GM18520 (cell line): Measurements from ENCODE around the gene MEOX2.

Experiments
- ATAC-seq: cut with Tn5 transposase; IDR thresholded peaks from one replicate; pipeline ENCODE4 v1.9.1; 2021; ENCODE audit not compliant: unreplicated experiment

Gene MEOX2

DNA sequence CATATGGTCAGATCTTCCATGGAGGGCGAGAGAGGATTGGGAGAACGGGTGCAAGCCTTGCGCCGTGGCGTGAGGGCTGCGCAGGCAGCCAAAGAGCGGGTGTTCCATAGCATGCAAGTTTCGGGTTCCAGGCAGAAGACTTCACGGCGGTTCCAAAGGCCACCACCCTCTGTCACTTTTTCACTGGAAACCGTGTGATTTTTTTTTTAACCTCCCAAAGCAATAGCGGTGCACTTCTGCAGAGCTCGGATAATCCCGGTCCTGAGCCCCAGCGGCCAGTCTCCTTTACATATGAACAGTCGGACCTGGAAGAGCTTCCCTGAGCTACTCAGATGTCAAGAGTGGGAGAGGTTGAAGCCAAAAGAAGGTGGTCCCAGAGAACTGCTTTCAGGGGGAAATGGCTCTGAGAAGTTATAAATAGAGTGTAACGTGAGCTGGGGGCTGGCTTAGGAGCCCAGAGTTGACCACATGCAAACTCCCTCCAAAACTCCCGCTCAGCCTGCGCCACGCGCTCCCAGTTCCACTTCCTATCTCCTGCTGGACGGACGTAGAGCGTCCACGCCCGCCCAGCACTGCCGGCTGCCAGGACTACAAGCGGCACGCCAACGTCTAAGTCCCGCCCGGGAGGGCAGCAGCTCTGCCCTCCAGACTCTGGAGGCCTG is at the start of gene MEOX2:
Gene MEOX2 (minus strand): TSS at position 389 of the 662 bp plus-strand sequence. CDS start 281 bp downstream, at position 108.
- no peak for ATAC-seq

DNA sequence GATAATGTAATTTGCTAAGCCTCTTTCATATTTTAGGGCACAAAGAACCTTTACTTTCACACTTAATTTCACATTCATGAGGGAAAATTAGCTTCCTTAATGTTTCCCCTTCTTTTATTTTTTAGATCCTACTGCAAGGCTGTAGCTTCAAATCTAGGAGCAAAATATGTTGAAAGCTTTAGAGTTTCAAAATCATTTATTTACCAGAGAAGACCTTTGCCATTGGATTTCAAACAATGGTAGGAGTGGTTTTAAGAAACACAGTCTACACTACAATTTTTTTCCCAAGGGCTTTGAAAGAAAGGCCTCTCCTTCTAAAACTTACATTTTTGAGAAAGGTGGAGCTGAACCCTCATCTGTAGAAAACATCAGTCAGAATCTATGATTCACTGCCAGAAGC is 43.3 kb upstream of the MEOX2 start:
- no peak for ATAC-seq

DNA sequence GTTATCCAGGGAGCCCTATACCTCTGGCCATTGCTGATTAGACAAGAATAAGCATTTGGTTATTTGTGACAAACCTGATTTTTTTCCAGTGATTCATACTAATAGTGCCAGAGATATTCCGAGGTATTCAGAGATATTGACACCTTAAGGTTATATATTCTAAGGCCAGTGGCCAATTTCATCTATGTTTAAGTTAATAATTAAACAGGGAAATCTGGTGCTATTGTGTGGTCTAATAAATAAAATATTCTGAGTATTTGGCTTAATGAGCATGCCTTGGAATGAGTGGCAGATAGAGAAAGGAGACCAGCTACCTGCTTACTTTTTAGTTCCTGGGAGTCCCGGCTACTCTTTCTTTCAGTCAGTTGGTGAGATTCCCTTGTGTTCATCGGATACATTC is 38.6 kb upstream of the MEOX2 start:
- no peak for ATAC-seq

DNA sequence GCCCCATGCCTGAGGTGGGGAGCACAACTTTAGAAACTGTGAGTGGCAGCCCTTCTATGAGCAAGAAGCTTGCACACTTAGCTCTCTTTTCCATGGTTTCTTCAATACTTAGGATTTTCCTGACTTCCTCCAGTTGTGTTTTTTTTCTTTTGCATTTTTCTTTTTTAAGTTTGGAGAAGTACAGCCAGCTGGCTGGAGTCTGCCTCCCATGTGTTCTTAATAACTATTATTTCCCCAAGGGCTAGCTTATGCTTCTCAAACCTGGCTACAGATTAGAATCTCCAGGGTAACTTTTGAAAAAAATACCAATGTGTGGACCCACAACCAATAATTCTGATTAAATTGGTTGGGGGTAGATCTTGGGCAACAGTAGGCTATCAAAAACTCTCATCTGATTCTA is 37.4 kb upstream of the MEOX2 start:
- ATAC-seq: no peak

DNA sequence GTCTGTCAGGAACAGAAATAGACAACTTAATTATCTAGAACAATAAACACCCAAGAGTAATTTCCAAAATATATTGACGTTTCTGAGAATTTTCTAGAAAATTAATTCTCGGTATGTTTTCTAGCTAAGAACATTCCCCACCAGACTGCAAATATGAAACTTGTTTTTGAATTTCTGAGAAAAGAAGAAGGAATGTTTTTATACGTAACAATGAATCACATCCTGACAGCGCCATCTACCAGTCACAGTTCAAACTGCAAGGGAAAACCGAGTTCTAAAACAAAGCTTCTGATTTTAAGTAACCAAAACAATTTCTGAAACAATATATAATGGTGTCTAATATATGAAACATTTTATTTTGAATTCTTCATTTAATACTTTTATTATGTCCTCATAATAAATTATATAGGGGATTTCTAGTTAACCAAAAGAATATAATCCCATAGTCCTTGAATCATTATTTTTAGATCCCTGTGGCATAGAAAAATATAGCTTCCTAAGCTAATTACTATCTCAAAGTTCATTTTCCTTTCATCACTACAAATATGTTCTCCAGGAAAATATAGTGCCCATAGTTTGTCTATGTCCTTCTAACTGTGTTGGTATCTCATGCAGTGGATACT is 34.5 kb upstream of the MEOX2 start:
- ATAC-seq: no peak

DNA sequence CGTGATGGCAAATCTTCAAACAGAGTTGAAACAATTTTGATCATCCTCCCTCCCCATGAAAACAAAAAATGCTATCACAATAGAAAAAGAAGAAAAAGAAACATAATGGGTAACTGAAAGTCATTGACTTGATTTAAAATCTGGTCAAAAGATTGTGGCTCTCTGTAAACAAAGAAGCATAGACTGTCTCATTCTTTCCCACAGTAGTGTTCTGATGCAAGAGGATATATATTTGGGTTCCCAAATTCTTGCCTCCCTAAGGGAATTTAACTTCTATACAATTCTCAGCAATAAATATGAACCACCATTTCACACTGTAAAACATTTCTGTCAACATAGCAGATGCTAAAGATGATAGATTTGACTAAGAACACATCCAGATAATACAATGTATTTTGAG is 32.8 kb upstream of the MEOX2 start:
- no peak for ATAC-seq

DNA sequence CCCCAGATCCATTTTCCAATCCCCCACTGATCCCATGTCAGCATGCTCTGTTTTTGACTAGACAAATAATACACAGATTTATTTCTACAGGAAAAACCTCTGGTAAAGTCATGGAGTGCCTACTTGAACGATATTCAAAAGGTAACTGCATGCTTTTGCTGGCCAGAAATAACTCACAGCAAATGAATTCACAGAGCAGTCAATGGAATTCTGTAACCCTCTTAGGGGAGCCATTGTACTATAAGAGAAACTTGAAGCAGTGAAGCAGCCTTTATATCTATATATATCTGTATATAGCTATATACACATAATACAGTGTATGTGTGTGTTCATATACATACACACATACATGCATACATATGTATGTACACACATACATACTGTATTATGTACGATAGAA is 29.0 kb upstream of the MEOX2 start:
- no peak for ATAC-seq

DNA sequence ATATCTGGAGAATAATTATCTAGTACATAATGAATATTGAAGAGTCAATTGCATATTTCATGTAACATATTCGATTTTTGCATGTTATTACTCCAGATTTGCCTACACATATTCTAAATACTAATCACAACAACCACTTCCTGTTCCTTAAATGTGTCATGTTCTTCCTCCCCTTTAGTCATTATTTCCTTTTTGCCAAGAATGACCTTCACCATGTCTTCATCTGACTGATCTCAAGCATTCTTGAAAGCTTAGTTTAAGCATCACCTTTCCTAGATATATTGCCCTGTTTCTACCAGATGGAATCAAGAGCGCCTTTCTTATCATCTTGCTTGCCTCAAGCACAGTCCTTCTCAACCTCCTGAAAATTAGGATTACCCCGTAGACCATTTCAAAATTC is 23.5 kb upstream of the MEOX2 start:
- ATAC-seq: no peak

DNA sequence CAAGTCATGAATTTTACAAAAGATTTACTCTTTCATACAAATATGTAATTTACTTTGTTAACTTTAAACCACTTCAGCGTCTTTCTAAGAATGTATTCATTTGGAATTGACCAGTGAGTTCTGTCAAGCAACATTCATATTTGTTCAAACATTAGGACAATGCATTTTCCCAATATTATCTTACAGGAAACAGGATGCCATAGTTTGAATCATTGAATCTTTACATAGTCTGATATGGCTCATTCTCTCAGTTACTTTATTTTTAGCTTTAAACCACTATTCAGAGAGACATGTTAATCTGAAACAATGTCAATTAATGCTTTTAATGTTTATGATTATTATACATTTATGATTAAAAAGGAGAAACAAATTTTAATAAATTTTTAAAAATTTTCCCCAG is 21.1 kb upstream of the MEOX2 start:
- ATAC-seq: no peak

DNA sequence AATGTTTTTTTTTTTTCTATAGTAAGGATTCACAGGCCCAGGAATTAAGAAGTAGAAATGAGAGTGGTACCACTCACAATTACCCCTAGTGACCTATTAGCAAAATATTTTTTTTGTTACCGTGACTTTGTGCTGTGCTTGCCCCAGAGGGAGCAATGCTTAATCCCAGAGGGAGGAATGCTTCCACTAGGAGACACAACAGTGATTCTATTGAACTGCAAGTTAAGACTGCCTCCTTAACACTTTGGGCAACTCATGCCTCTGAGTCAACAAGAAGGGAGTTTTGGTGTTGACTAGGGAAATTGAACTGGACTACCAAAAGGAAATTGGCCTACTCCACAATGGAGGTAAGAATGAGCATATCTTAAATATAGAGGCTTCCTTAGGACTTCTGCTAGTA is 17.2 kb upstream of the MEOX2 start:
- ATAC-seq: no peak

DNA sequence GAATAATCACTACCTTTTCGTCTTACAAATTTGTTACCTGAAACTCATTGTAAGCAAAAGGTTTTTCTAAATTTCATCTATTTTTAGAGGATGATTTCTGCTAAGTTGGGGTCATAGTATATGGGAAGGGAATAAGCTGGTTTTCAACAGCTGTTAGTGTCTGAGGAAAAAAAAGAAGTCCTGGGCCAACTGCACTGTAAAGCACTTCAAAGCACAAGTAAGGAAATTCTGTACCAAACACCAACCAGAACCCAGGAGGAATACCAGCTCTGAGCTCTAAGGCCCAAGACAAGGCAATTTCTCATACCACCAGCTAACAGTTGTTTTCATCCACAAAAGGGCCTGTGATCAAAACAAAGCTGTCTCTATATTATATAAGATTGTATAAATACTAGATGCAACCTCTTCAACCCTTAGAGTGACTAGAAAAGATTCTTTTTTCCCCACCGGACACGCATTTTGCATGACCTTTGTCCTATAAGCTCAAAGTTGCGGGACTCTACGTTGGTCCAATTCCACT is 6.1 kb upstream of the MEOX2 start:
- no peak for ATAC-seq

DNA sequence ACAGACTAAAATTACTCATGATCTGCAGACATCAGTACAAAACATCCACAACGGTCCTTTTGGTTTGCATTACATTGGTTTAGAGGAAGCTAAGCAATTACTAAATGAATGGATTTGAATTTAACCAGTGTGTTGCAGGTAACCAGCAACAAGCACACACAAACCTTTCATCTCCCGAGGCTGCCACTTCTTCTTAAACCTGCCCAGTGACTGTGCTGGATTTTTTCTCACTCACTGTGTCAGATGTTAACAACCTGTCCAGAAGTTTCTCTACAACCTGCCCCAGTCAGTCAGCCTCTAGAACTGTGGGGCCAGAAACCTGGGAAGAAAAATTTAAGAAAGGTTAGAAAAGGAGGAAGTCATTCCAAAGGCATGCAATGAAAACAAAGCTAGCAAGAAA is 2.4 kb upstream of the MEOX2 start:
- ATAC-seq: no peak

DNA sequence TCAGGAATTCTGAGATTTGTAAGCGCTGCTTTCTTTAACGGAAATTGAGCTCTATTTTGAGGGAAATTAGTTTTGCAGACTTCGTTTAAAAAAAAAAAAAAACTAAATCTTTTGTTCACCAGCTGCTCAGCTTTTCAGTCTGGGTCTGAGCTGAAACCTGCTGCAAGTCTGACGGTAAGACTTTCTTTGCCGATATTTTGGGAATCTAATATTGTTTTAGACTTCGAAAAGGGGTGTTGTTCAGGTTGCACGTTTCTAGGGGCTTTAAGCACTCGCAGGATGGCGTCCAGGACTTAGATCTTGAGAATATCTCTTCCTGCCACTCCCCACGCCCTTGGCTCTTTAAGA is 1.8 kb upstream of the MEOX2 start:
- no peak for ATAC-seq

DNA sequence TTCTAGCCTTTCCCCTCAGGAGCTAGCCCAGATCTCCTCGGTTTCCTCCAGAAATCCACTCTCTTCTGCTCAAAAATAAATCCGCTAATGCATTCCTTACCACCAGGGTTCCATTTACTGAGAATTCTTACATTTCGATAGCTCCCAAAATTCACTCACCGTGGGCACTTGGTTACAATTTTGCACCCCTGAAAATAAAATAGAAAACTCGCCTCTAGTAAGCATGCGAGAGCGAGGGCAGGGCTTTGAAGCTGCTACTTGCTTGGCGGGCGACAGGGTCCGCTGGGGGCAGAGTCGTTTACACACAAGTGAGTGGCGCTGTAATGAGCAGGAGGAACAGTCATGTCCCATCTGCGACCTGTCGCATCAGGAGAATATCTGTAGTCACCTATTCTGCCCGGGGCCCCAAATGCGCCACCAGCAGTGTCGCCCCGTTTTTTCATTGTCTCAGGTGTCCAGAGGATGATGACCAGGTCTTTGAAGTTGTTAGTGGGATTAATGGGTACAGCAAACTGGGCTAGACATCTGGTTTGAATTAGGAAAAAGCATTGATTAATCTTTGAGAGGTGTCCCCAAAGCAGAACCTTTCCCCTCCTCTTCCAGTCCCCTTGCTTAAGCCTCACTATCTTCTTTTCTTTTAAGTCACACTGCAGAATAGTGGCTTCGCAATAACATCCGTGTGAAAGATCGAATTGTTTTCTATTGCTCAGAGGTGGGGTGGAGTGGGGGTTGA is 1.2 kb upstream of the MEOX2 start:
- ATAC-seq: no peak

DNA sequence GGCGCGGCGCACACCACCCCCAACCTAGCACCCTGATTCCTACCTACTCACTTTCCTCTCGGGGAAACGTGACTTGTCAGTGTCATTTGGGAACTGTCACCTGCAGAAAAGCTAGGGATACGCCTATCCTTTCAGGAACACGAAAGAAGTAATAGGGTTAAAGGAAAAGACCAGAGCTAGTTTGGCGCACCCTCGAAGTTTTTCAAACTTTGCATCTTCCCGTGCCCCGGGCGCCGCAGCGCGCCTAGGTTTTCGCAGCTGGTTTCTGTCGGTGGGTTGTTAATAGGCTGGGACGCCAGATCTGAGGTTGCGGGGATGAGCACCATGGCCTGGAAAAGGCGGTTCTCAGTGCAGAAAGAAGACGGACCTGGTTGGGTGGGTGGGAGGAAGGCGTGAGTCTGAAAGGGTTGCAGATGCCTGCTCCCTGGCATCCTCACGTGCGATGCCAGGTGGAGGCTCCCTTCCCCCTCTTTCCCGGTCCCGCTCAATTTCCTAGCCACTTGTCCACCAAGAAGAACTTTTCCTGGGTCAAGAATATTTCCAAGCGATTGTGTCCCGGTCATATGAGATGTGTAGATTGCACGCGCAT is 568 bp upstream of the MEOX2 start:
- ATAC-seq: no peak

DNA sequence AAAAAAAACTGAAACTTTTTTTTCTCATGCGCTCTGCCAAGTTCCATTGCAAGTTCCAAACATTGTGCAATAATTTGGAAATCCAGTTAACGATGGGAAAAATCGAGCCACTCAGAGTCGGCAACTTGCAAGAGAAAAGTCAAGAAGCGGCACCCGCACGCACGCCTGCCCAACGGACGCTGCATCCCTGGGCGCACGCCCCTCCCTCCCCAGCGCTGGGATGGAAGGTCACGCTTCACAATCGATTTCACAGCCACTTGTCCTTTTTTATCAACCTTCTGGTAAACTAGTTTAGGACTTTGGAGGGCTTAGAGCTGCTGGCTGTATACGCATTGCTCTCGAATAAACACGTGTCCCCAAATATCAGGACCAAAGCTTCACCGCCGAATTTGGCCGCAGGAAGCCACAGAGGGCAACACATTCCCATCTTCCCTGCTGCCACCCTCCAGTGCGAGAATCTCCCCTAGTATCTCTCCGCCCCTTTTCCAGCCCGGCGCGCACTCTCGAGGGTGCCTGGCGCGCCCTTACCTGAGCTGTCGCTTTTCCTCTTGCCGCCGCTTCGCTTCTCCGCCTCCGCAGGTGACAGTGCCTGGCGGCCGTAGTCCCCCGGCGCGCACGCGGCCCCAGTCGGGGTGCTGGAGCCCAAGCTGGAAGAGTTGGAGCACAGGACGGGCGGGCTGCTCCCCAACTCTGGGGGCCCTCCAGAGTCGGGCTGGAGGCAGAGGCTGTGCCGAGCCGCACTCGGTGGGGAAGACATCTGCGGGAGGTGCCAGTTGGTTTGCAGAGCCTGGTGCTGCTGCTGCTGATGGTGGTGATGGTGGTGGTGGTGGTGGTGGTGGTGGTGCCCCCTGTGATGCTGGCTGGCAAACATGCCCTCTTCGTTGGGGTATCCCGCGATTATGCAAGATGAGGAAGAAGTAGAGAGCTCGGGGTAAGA is 857 bp downstream of the MEOX2 start:
- ATAC-seq: no peak

DNA sequence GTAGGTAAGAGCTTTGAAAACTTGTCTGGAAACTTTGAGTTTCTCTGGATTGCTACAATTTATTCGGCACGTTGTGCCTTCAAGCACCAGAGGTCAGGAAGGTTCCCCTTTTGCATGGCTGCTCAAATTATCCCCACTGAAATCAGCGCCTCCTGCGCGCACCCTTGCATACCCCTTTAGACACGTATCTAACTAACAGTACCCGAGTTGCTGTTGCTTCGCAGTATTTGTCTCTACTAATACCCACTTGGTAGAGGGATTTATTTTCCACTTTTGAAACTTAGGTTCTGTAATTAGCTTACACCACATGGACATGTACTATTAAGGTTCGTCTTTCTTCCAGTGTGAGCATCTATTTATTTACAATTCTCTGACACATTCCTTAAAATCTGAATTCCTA is 1.6 kb downstream of the MEOX2 start:
- no peak for ATAC-seq

DNA sequence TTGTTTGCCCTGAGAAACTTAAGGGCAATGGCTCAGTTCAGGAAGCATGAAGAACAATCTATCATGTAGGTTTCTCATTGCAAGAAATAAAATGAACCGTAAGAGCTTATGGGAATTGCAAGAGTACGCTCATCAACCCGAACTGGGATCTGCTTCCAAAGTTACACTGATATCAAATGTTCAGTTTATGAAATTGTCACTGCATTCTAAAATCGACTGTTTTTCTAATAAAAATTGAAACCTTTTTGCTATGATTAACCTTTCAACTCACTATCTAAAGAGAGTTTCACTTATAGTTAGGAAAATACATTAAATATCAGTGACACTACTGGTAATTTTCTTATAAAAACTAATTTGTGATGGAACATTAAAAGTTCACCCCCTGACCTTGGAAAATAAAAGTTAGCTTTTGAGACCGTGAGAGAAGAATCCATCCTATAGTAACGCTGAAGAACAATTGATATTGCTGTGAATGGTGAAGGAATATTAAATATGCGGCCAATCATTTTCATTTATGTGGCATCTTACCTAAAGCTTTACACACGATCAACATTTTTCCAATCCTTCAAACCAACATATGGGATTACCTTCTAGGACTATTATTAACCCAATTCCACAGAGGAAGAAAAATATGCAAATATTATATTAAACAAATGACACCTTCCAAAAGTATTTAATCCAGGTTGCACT is 2.2 kb downstream of the MEOX2 start:
- no peak for ATAC-seq

DNA sequence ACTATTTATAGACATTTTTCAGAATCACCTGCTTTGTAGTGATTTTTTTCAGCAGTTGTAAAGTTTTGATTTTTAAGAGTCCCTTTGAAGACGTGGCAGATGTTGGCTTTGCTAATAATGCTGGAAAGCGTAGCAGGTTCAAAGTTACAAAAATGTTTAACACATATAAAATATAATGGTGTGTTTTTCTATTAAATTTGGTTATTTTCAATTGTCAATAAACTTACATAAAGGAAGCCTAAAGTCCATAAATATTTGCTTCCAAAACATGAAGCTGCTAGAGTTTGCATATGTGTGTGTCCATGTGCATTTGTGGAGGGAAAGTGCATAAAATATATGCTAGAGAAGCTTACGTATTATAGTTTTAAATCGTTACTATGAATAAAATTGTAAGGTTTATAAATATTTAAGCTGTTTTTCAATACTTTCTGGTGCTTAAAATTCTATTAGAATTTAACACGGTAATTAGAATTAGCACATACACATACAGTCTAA is 3.7 kb downstream of the MEOX2 start:
- no peak for ATAC-seq

DNA sequence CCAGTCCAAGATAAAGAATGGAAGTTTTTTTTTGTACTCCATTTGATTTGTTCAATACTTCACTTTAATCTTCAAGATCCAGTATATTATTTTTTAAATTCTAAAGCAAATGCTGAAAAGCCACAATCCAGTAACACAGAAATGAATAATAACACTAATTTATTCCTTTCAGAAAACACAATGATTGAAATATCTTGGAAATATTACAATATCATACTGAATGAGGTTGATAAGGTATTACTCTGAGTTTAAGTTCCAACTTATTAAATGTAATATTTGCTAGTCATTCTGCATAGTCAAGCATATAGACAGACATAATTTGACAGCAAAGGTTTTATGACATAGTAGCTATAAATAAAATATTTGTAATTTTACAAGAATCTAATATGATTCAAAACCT is 4.4 kb downstream of the MEOX2 start:
- ATAC-seq: no peak
